GM12878 (cell line): ENCODE results near the gene PGAP3. TPM values are rescaled to one million over a fixed set of nuclear protein-coding genes. Genes with fewer than 3 reads are reported as not detected.

ENCODE experiments used
- ATAC-seq: fragments of 200-7000 bp; cut with Tn5 transposase; 3 replicates; pipeline ENCODE4 v1.9.1; 2020; ENCODE audit warnings: mild to moderate bottlenecking, moderate library complexity
- BruUV-seq: library from RNA; stranded (reverse); fragments of 400-500 nt; replicated peaks from 2 replicates; lab custom pipeline; 2021; lab: Mats Ljungman, UMichigan
- CTCF ChIA-PET: fragments of 300-600 bp; sonication (Branson Sonifier 250); formaldehyde crosslinking; extraction: SDS; loops from one replicate; lab custom pipeline; 2021; ENCODE audit warnings: inconsistent platforms; lab: Yijun Ruan, JAX
- POLR2A ChIA-PET: fragments of 350-600 bp; formaldehyde crosslinking; extraction: SDS; loops from one replicate; lab custom pipeline; 2021; ENCODE audit warnings: inconsistent platforms; lab: Charles Lee
- RAD21 ChIA-PET: fragments of 300-600 bp; sonication (Branson Sonifier 250); formaldehyde crosslinking; loops from one replicate; lab custom pipeline; 2023; ENCODE audit warnings: antibody characterized with exemption; ENCODE audit not compliant: unreplicated experiment; lab: Charles Lee
- SMC1A ChIA-PET: fragments of 300-600 bp; sonication (Branson Sonifier 250); formaldehyde crosslinking; loops from one replicate; lab custom pipeline; 2023; ENCODE audit not compliant: unreplicated experiment, uncharacterized antibody; lab: Charles Lee
- DNase-seq: peaks from one replicate; pipeline ENCODE4 v3.0.0-alpha.2; 2011; ENCODE audit warnings: low read depth, low spot score
- FAIRE-seq: peaks from 3 replicates; lab custom pipeline; 2011; peaks lifted over from hg19 to GRCh38; lab: Jason Lieb, UNC
- H2AFZ ChIP-seq: 2 replicates; pipeline ENCODE4 v1.6.0; 2011; ENCODE audit warnings: low read depth, low read length, control low read depth; ENCODE audit not compliant: control insufficient read depth
- H3K27ac ChIP-seq: 2 replicates; pipeline ENCODE4 v1.5.1; 2011; ENCODE audit warnings: control low read depth; ENCODE audit not compliant: control insufficient read depth, insufficient read depth
- H3K27me3 ChIP-seq, 2 experiments: replicated peaks in 1 of 2; 2 replicates each; pipeline versions ENCODE4 v1.6.0 to v1.6.1; 2011; ENCODE audit warnings: low read length in 1 of 2; ENCODE audit not compliant: control insufficient read depth in 2 of 2, insufficient read depth in 2 of 2
- H3K36me3 ChIP-seq, 2 experiments: 2 replicates each; pipeline ENCODE4 v1.5.1; 2011; ENCODE audit warnings: low read length in 1 of 2; ENCODE audit not compliant: control insufficient read depth in 2 of 2, insufficient read depth in 2 of 2
- H3K4me1 ChIP-seq: 2 replicates; pipeline ENCODE4 v1.6.1; 2011; ENCODE audit warnings: mild to moderate bottlenecking, low read length, moderate library complexity, mixed read lengths; ENCODE audit not compliant: control insufficient read depth, insufficient read depth
- H3K4me2 ChIP-seq: 2 replicates; pipeline ENCODE4 v1.6.0; 2011; ENCODE audit warnings: control low read depth; ENCODE audit not compliant: control insufficient read depth, insufficient read depth
- H3K4me3 ChIP-seq: fragments of 200-600 bp; sonication (generic); 2 replicates; pipeline ENCODE4 v1.5.1; 2016
- H3K79me2 ChIP-seq: 2 replicates; pipeline ENCODE4 v1.6.0; 2011; ENCODE audit warnings: low read length; ENCODE audit not compliant: control insufficient read depth, insufficient read depth
- H3K9ac ChIP-seq: 2 replicates; pipeline ENCODE4 v1.8.0; 2011; ENCODE audit warnings: low read length, control low read depth, mixed read lengths; ENCODE audit not compliant: control insufficient read depth, insufficient read depth
- H3K9me3 ChIP-seq: replicated peaks from 3 replicates; pipeline ENCODE4 v1.5.1; 2011; ENCODE audit warnings: mild to moderate bottlenecking, low read length; ENCODE audit not compliant: control insufficient read depth, insufficient read depth
- H4K20me1 ChIP-seq: 2 replicates; pipeline ENCODE4 v1.6.0; 2011; ENCODE audit not compliant: control insufficient read depth, insufficient read depth
- CREM ChIP-seq: IDR thresholded peaks from 2 replicates; pipeline ENCODE4 v1.6.1; 2014; ENCODE audit warnings: antibody characterized with exemption, low read depth
- E2F8 ChIP-seq: fragments of 450-650 bp; IDR thresholded peaks from 2 replicates; pipeline ENCODE4 v1.6.1; 2018; ENCODE audit warnings: mild to moderate bottlenecking, low read depth, moderate library complexity; ENCODE audit not compliant: partially characterized antibody
- E4F1 ChIP-seq: fragments of 450-650 bp; IDR thresholded peaks from 2 replicates; pipeline ENCODE4 v1.6.1; 2018; ENCODE audit warnings: borderline replicate concordance, mild to moderate bottlenecking; ENCODE audit not compliant: partially characterized antibody
- HDGF ChIP-seq: fragments of 450-650 bp; IDR thresholded peaks from 2 replicates; pipeline ENCODE4 v1.6.1; 2016; ENCODE audit warnings: antibody characterized with exemption
- JUND ChIP-seq: IDR thresholded peaks from 2 replicates; pipeline ENCODE4 v1.6.1; 2012; ENCODE audit warnings: low read depth, mild to moderate bottlenecking, low read length, improper control_type of control experiment, moderate library complexity
- NBN ChIP-seq: fragments of 450-650 bp; IDR thresholded peaks from 2 replicates; pipeline ENCODE4 v1.6.1; 2016
- PAX5 ChIP-seq: IDR thresholded peaks from 2 replicates; pipeline ENCODE4 v1.6.1; 2011; ENCODE audit warnings: low read depth, low read length, borderline replicate concordance
- RB1 ChIP-seq: fragments of 450-650 bp; formaldehyde crosslinking; IDR thresholded peaks from 2 replicates; pipeline ENCODE4 v1.6.1; 2017; ENCODE audit warnings: mild to moderate bottlenecking, borderline replicate concordance
- SIX5 ChIP-seq: IDR thresholded peaks from 2 replicates; pipeline ENCODE4 v1.6.1; 2011; ENCODE audit warnings: mild to moderate bottlenecking, low read depth, low read length, moderate library complexity; ENCODE audit not compliant: severe bottlenecking
- SKIL ChIP-seq: fragments of 450-650 bp; IDR thresholded peaks from 2 replicates; pipeline ENCODE4 v1.6.1; 2017; ENCODE audit warnings: mild to moderate bottlenecking, low read depth, inconsistent platforms; ENCODE audit not compliant: poor library complexity, severe bottlenecking
- SMARCA5 ChIP-seq: fragments of 450-650 bp; IDR thresholded peaks from 2 replicates; pipeline ENCODE4 v1.6.1; 2017; ENCODE audit warnings: mild to moderate bottlenecking
- SP1 ChIP-seq: IDR thresholded peaks from one replicate; pipeline ENCODE4 v1.6.1; 2011; ENCODE audit warnings: low read depth, low read length
- YY1 ChIP-seq: IDR thresholded peaks from 2 replicates; pipeline ENCODE4 v1.6.1; 2011; ENCODE audit warnings: low read depth, mild to moderate bottlenecking, low read length
- ZNF24 ChIP-seq: fragments of 450-650 bp; IDR thresholded peaks from 2 replicates; pipeline ENCODE4 v1.6.1; 2017; ENCODE audit warnings: antibody characterized with exemption, mild to moderate bottlenecking
- WGBS: methylation state at CpG from one replicate; pipeline ENCODE4 v1.1.6; 2016; ENCODE audit warnings: low lambda C conversion rate; ENCODE audit not compliant: insufficient replicate concordance, insufficient coverage; ENCODE audit errors: missing lambda C conversion rate; 5-methylcytosine and 5-hydroxymethylcytosine counted together
- in situ Hi-C: fragments of 300-500 bp; cut with MboI; formaldehyde crosslinking; loops from 9 replicates; pipeline ENCODE4 v1.14.3; 2018; ENCODE audit warnings: mixed read lengths
- intact Hi-C: fragments of 100-400 bp; cut with micrococcal nuclease; formaldehyde crosslinking; loops from one replicate; pipeline ENCODE4 v1.14.2; 2022; ENCODE audit not compliant: unreplicated experiment
- polyA plus RNA-seq, 11 experiments: library from polyadenylated mRNA; depleted of rRNA in 4 of 11; unstranded in 6 of 11; stranded (reverse) in 5 of 11; fragments of >200 nt; fragmentation: Nextera tagmentation in 4 of 11; fragmentation: Illumina TruSeq in 1 of 11; extraction: Ambion mirVana in 4 of 11; extraction: Trizol in 1 of 11; gene quantifications; 1 replicate in 1 of 11; 2 replicates in 10 of 11; pipeline versions ENCODE4 v1.2.1 to v1.2.3, GENCODE V29; 2011 to 2016; ENCODE audit warnings: inconsistent platforms in 2 of 11, missing spikeins in 2 of 11, low read depth in 1 of 11
- total RNA-seq, 4 experiments: library from RNA; depleted of rRNA in 3 of 4; stranded (reverse); fragments of >200 nt in 3 of 4; fragmentation: Illumina TruSeq in 1 of 4; extraction: Trizol in 1 of 4; gene quantifications; 2 replicates each; pipeline versions ENCODE4 v1.2.1 to v1.2.3, GENCODE V29; 2013 to 2021

The PGAP3 gene
- total and polyA plus RNA-seq, 10 of the 15 experiments (the other 5 are each of a cell fraction or from before 2014, with no cell fraction given), result 0.21 to 10.0 (median 5.3) TPM

GRCh38 chr17:39674179-39674578 lies 13.7 kb downstream of the PGAP3 start:
- Histone ChIP-seq H3K27ac (no peak overlapping the region), H4K20me1 (no peaks in the 10 kb centered on the region), H2AFZ (no peak overlapping the region), H3K4me2 (no peak overlapping the region), H3K4me3 (no peak overlapping the region), H3K9me3 (no peaks in the 10 kb centered on the region), H3K27me3 (no peaks in the 10 kb centered on the region; a peak in 2 of 4 replicates), H3K79me2 (no peaks in the 10 kb centered on the region), H3K9ac (no peak overlapping the region), H3K4me1 (peaks cover 26% of the 10 kb centered on the region), H3K36me3 (no peaks in the 10 kb centered on the region)
- BruUV-seq, result no TSS peak
- ChIA-PET SMC1A (interaction anchor here (0.8 to 2.0 kb wide), 4 partner anchors 14 to 56 kb away, joined by 4 to 11 read pairs (median 4); partner anchors contain the start of genes MIEN1 and PGAP3), RAD21 (interaction anchor here (0.8 to 3.1 kb wide), 5 partner anchors 13 to 56 kb away, joined by 3 to 9 read pairs (median 6); partner anchors contain the start of genes MIEN1 and PGAP3), CTCF (interaction anchor here (1.1 to 9.1 kb wide), 6 partner anchors 14 to 57 kb away, joined by 3 to 114 read pairs (median 30); partner anchors contain the start of genes MIEN1 and PGAP3), POLR2A (interaction anchor here (1.1 to 2.6 kb wide), 2 partner anchors 14 to 190 kb away, joined by 3 to 9 read pairs; partner anchors contain the start of genes IKZF3 and PGAP3)
- TF ChIP-seq E4F1, result no peak
- TF ChIP-seq ZNF24, result no peak
- TF ChIP-seq SP1, result no peak
- TF ChIP-seq SMARCA5, result no peak
- TF ChIP-seq JUND, result no peak
- TF ChIP-seq HDGF, result no peak
- no peak for TF ChIP-seq SIX5
- TF ChIP-seq RB1, result no peak
- TF ChIP-seq PAX5, result no peak
- TF ChIP-seq YY1, result no peak
- no peak for TF ChIP-seq E2F8
- no peak for TF ChIP-seq SKIL
- no peak for TF ChIP-seq NBN
- TF ChIP-seq CREM, result no peak
- WGBS, result 40% methylated on average over 5 of the region's 5 CpGs
- intact Hi-C loops, result no loop called here
- no peak for DNase-seq
- in situ Hi-C loops, result no loop called here
- FAIRE-seq, result no peak
- no peak for ATAC-seq
